ENCODE data around the gene GNAT3.

GRCh38 chr7:80515298-80515697 lies 3.4 kb upstream of the GNAT3 start:
- no peak for TF ChIP-seq POLR2A (IDR thresholded peaks at IDR 0.05)
- TF ChIP-seq CTCF (IDR thresholded peaks at IDR 0.05) = no peak
